Sigmoid colon (tissue), 4 donors: Measurements from ENCODE around the gene NCOA7.

ENCODE experiments used
- CTCF ChIP-seq, 4 experiments: fragments of 450-650 bp in 3 of 4; fragments of 200-600 bp in 1 of 4; IDR thresholded peaks; one replicate each; pipeline ENCODE4 v1.5.1; 2016 to 2019; ENCODE audit warnings: antibody characterized with exemption in 4 of 4, mild to moderate bottlenecking in 3 of 4, moderate library complexity in 2 of 4
- EP300 ChIP-seq, 4 donors: sonication (generic); formaldehyde crosslinking; IDR thresholded peaks; one replicate each; pipeline ENCODE4 v1.6.1; 2017; ENCODE audit warnings: antibody characterized with exemption in 4 of 4
- POLR2A ChIP-seq, 2 donors: fragments of 450-650 bp; IDR thresholded peaks; one replicate each; pipeline ENCODE4 v1.6.1; 2016; ENCODE audit warnings: antibody characterized with exemption in 2 of 2, mild to moderate bottlenecking in 2 of 2, moderate library complexity in 2 of 2
- POLR2AphosphoS5 ChIP-seq, 4 donors: sonication (generic); formaldehyde crosslinking; IDR thresholded peaks; one replicate each; pipeline ENCODE4 v1.6.1; 2017; ENCODE audit warnings: antibody characterized with exemption in 4 of 4

- no peak for TF ChIP-seq CTCF (IDR thresholded peaks at IDR 0.05)
- no peak for TF ChIP-seq POLR2A (IDR thresholded peaks at IDR 0.05)
- no peak for TF ChIP-seq EP300 (IDR thresholded peaks at IDR 0.05)
- no peak for TF ChIP-seq POLR2AphosphoS5 (IDR thresholded peaks at IDR 0.05)
Measured at GRCh38 chr6:125855783-125856182, 65.0 kb downstream of the NCOA7 start.
